DOHH2 (cell line): ENCODE measurements around the gene CALHM4.

Experiments used
- H3F3A ChIP-seq: fragments of 200-600 bp; sonication (generic), shearing (Covaris generic); 2 replicates; pipeline ENCODE4 v1.6.0; 2016; ENCODE audit warnings: antibody characterized with exemption, mild to moderate bottlenecking; ENCODE audit not compliant: control insufficient read depth, insufficient read depth
- H3K27ac ChIP-seq: fragments of 200-600 bp; sonication (generic); 2 replicates; pipeline ENCODE4 v1.5.1; 2014; ENCODE audit warnings: low read depth, mild to moderate bottlenecking, low read length, moderate library complexity
- H3K27me3 ChIP-seq: fragments of 200-600 bp; sonication (generic); 2 replicates; pipeline ENCODE4 v1.6.1; 2014; ENCODE audit warnings: mild to moderate bottlenecking, low read length, mixed read lengths; ENCODE audit not compliant: control insufficient read depth
- H3K36me3 ChIP-seq: fragments of 200-600 bp; sonication (generic); 2 replicates; pipeline ENCODE4 v1.6.1; 2014; ENCODE audit warnings: mild to moderate bottlenecking, low read length, moderate library complexity, mixed read lengths; ENCODE audit not compliant: control insufficient read depth
- H3K4me1 ChIP-seq: fragments of 200-600 bp; sonication (generic); 2 replicates; pipeline ENCODE4 v1.6.1; 2014; ENCODE audit warnings: mild to moderate bottlenecking, low read length, mixed read lengths; ENCODE audit not compliant: control insufficient read depth
- H3K4me2 ChIP-seq: fragments of 200-600 bp; sonication (generic); 2 replicates; pipeline ENCODE4 v1.6.0; 2014; ENCODE audit warnings: mild to moderate bottlenecking, low read length, moderate library complexity
- H3K4me3 ChIP-seq: fragments of 200-600 bp; sonication (generic); 2 replicates; pipeline ENCODE4 v1.5.1; 2014; ENCODE audit warnings: mild to moderate bottlenecking, low read length, mixed read lengths
- H3K79me2 ChIP-seq: fragments of 200-600 bp; sonication (generic); 2 replicates; pipeline ENCODE4 v1.6.1; 2014; ENCODE audit warnings: mild to moderate bottlenecking, low read length, mixed read lengths; ENCODE audit not compliant: control insufficient read depth
- H3K9me2 ChIP-seq: fragments of 200-600 bp; sonication (generic); replicated peaks from 2 replicates; pipeline ENCODE4 v1.6.1; 2014; ENCODE audit warnings: mild to moderate bottlenecking, low read length, mixed read lengths; ENCODE audit not compliant: control insufficient read depth
- H3K9me3 ChIP-seq: fragments of 200-600 bp; sonication (generic); 2 replicates; pipeline ENCODE4 v1.6.1; 2014; ENCODE audit warnings: antibody characterized with exemption, low read length, mixed read lengths; ENCODE audit not compliant: control insufficient read depth, insufficient read depth
- H4K20me1 ChIP-seq: fragments of 200-600 bp; sonication (generic); 2 replicates; pipeline ENCODE4 v1.6.0; 2014; ENCODE audit warnings: low read depth, mild to moderate bottlenecking, antibody characterized with exemption, low read length, moderate library complexity; ENCODE audit not compliant: control insufficient read depth, insufficient read depth
- EZH2phosphoT487 ChIP-seq: fragments of 200-600 bp; sonication (generic); IDR thresholded peaks from 2 replicates; pipeline ENCODE4 v1.6.1; 2017; ENCODE audit warnings: borderline replicate concordance, mild to moderate bottlenecking, antibody characterized with exemption, low read length, moderate library complexity, mixed read lengths
- TF ChIP-seq, protein P1 (sequence below): fragments of 200-600 bp; sonication (generic); IDR thresholded peaks from one replicate; pipeline ENCODE4 v1.5.1; 2014; ENCODE audit warnings: antibody characterized with exemption, mild to moderate bottlenecking, low read depth, low read length; ENCODE audit not compliant: poor library complexity, severe bottlenecking

CALHM4 gene

DNA sequence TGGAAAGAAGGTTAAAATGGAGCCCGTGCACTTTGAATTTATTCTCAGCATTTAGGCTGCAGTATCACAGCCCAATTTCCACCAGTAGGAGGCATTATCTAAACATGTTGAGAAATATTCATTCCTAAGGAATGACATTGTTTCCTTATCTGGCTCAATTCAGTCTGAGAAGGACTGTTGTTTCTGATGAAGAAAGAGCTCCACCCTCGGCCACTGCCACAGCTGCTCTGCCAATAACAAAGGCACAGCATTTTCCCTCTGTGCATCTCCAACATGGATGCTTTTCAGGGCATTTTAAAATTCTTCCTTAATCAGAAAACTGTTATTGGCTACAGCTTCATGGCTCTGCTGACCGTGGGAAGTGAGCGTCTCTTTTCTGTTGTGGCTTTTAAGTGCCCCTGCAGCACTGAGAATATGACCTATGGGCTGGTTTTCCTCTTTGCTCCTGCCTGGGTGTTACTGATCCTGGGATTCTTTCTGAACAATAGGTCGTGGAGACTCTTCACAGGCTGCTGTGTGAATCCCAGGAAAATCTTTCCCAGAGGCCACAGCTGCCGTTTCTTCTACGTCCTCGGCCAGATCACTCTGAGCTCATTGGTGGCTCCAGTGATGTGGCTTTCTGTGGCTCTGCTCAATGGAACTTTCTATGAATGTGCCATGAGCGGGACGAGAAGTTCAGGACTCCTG is 42.0 kb upstream of the CALHM4 start, which contains the start of gene CALHM5:
CALHM5 (plus strand) TSS at position 216 of the 687 bp plus-strand sequence; CDS start at position 274, 58 bp downstream.
- H3K4me2 ChIP-seq = no peak within 1 kb of the TSS
- no peaks in the 10 kb centered on the region for H4K20me1 ChIP-seq
- no peak within 1 kb of the TSS for H3K4me3 ChIP-seq
- H3K27ac ChIP-seq = no peak within 1 kb of the TSS
- peaks cover 9% of the 10 kb centered on the region for H3K27me3 ChIP-seq
- H3F3A ChIP-seq = no peaks in the 10 kb centered on the region
- no peaks in the 10 kb centered on the region for H3K4me1 ChIP-seq
- H3K36me3 ChIP-seq = no peaks in the 10 kb centered on the region
- H3K9me2 ChIP-seq = no peaks in the 10 kb centered on the region
- no peaks in the 10 kb centered on the region for H3K9me3 ChIP-seq
- H3K79me2 ChIP-seq = no peaks in the 10 kb centered on the region
- TF ChIP-seq, protein P1, sequence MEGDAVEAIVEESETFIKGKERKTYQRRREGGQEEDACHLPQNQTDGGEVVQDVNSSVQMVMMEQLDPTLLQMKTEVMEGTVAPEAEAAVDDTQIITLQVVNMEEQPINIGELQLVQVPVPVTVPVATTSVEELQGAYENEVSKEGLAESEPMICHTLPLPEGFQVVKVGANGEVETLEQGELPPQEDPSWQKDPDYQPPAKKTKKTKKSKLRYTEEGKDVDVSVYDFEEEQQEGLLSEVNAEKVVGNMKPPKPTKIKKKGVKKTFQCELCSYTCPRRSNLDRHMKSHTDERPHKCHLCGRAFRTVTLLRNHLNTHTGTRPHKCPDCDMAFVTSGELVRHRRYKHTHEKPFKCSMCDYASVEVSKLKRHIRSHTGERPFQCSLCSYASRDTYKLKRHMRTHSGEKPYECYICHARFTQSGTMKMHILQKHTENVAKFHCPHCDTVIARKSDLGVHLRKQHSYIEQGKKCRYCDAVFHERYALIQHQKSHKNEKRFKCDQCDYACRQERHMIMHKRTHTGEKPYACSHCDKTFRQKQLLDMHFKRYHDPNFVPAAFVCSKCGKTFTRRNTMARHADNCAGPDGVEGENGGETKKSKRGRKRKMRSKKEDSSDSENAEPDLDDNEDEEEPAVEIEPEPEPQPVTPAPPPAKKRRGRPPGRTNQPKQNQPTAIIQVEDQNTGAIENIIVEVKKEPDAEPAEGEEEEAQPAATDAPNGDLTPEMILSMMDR = peak; percentile 30
- no peak for TF ChIP-seq EZH2phosphoT487

DNA sequence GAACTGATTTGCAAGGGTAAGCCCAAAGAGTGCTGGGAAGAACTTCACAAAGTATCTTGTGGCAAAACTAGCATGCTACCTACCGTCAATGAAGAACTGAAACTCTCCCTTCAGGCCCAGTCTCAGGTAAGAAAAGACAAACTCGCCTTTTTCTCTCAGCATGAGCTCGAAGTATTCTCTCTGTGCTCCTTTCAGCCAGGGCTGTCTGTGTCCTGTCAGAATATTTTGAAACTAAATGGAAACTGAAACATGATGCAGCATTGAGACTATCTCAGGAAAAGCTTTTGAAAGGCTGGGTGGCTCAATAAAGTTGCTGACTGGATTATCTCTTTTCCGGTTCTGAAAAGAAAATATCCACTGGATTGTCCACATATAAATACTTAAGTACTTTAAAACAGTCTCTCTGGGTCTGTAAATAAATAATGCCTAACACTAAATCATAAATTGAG is 41.4 kb upstream of the CALHM4 start:
- no peaks in the 10 kb centered on the region for H3F3A ChIP-seq

DNA sequence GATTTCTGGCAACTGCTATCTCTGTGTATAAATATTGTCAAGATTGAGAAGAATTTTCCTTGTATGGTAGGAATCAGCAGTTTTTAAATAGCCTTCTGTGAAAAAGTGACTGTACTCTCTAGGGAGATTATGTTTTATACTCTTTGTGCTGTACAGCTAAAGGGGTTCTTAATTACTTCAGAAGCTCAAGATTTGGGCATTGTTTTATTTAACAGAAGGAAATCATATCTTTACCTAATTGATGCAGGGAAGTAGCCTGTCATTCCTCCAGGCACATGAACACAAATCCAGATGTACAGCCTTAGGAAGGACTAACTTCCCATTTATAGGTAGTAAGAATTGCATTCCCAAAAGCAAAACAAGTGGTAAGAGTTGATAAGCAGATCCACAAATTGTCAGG is 40.8 kb upstream of the CALHM4 start:
- Histone ChIP-seq H3K4me3 (no peak overlapping the region), H3K4me2 (no peak overlapping the region)

More for the DNA sequence above, 41.4 kb upstream of the CALHM4 start:
- Histone ChIP-seq H3K79me2 (no peaks in the 10 kb centered on the region), H4K20me1 (no peaks in the 10 kb centered on the region), H3K27me3 (peaks cover 9% of the 10 kb centered on the region), H3K4me1 (no peaks in the 10 kb centered on the region), H3K4me3 (no peak overlapping the region), H3K27ac (no peak overlapping the region), H3K36me3 (no peaks in the 10 kb centered on the region), H3K9me2 (no peaks in the 10 kb centered on the region), H3K9me3 (no peaks in the 10 kb centered on the region), H3K4me2 (no peak overlapping the region)
- TF ChIP-seq EZH2phosphoT487 = no peak
- TF ChIP-seq, protein P1 = no peak

More for the DNA sequence above, 40.8 kb upstream of the CALHM4 start:
- no peaks in the 10 kb centered on the region for H4K20me1 ChIP-seq
- no peaks in the 10 kb centered on the region for H3K36me3 ChIP-seq
- no peaks in the 10 kb centered on the region for H3K9me3 ChIP-seq
- H3K79me2 ChIP-seq = no peaks in the 10 kb centered on the region
- H3F3A ChIP-seq = no peaks in the 10 kb centered on the region
- H3K9me2 ChIP-seq = no peaks in the 10 kb centered on the region
- no peak for TF ChIP-seq EZH2phosphoT487
- TF ChIP-seq, protein P1 = no peak
- no peaks in the 10 kb centered on the region for H3K4me1 ChIP-seq
- no peak overlapping the region for H3K27ac ChIP-seq
- peaks cover 9% of the 10 kb centered on the region for H3K27me3 ChIP-seq
